ES-I3 (cell line): ENCODE data around the gene EPB41.

Source experiments
- H3K36me3 ChIP-seq: 2 replicates; pipeline ENCODE4 v1.6.1; 2013; ENCODE audit warnings: mild to moderate bottlenecking, low read length, control low read depth, moderate library complexity; ENCODE audit not compliant: insufficient read depth
- H3K4me1 ChIP-seq: 2 replicates; pipeline ENCODE4 v1.6.1; 2013; ENCODE audit warnings: mild to moderate bottlenecking, control low read depth, low read length; ENCODE audit not compliant: insufficient read depth
- H3K9ac ChIP-seq: 2 replicates; pipeline ENCODE4 v1.6.1; 2013; ENCODE audit warnings: low read depth, mild to moderate bottlenecking, low read length, moderate library complexity
- H3K9me3 ChIP-seq: 2 replicates; pipeline ENCODE4 v1.6.1; 2013; ENCODE audit warnings: mild to moderate bottlenecking, low read length, moderate library complexity; ENCODE audit not compliant: control insufficient read depth, insufficient read depth

The EPB41 gene

GRCh38 chr1:28899267-28899666, 15.1 kb upstream of the EPB41 start:
- Histone ChIP-seq H3K36me3 (no peaks in the 10 kb centered on the region), H3K9ac (no peak overlapping the region), H3K9me3 (no peaks in the 10 kb centered on the region), H3K4me1 (peaks cover 5% of the 10 kb centered on the region; the same call in 1 of the 2 replicates)

GRCh38 chr1:28900562-28900961, 13.8 kb upstream of the EPB41 start:
- no peaks in the 10 kb centered on the region for H3K9me3 ChIP-seq
- H3K9ac ChIP-seq = no peak overlapping the region
- H3K36me3 ChIP-seq = no peaks in the 10 kb centered on the region
- no peaks in the 10 kb centered on the region; the same call in 1 of the 2 replicates for H3K4me1 ChIP-seq

- no peaks in the 10 kb centered on the region for H3K4me1 ChIP-seq
- no peak overlapping the region for H3K9ac ChIP-seq
- H3K9me3 ChIP-seq = no peaks in the 10 kb centered on the region
Observed at GRCh38 chr1:28902738-28903137, 11.6 kb upstream of the EPB41 start.

GRCh38 chr1:28905921-28906666, 8.3 kb upstream of the EPB41 start:
- H3K9me3 ChIP-seq = no peaks in the 10 kb centered on the region
- H3K36me3 ChIP-seq = no peaks in the 10 kb centered on the region
- no peak overlapping the region for H3K9ac ChIP-seq
- H3K4me1 ChIP-seq = no peaks in the 10 kb centered on the region

More at GRCh38 chr1:28902738-28903137, 11.6 kb upstream of the EPB41 start:
- no peaks in the 10 kb centered on the region for H3K36me3 ChIP-seq

GRCh38 chr1:28909198-28909597, 5.2 kb upstream of the EPB41 start:
- Histone ChIP-seq H3K36me3 (no peaks in the 10 kb centered on the region), H3K4me1 (peaks cover 6% of the 10 kb centered on the region; the same call in 1 of the 2 replicates), H3K9ac (no peak overlapping the region)

GRCh38 chr1:28910379-28911115, 3.8 kb upstream of the EPB41 start:
- Histone ChIP-seq H3K4me1 (peaks cover 6% of the 10 kb centered on the region; the same call in 1 of the 2 replicates), H3K9me3 (no peaks in the 10 kb centered on the region), H3K36me3 (no peaks in the 10 kb centered on the region), H3K9ac (no peak overlapping the region)

More at GRCh38 chr1:28909198-28909597, 5.2 kb upstream of the EPB41 start:
- no peaks in the 10 kb centered on the region for H3K9me3 ChIP-seq

GRCh38 chr1:28913786-28914227, 562 bp upstream of the EPB41 start:
- peak overlapping the region; percentile 58 for H3K9ac ChIP-seq

GRCh38 chr1:28915031-28915895, 894 bp downstream of the EPB41 start:
- H3K4me1 ChIP-seq = peaks cover 6% of the 10 kb centered on the region; the same call in 1 of the 2 replicates
- no peaks in the 10 kb centered on the region for H3K36me3 ChIP-seq
- no peaks in the 10 kb centered on the region for H3K9me3 ChIP-seq
- H3K9ac ChIP-seq = peak overlapping the region; percentile 91

More at GRCh38 chr1:28913786-28914227, 562 bp upstream of the EPB41 start:
- Histone ChIP-seq H3K4me1 (peaks cover 6% of the 10 kb centered on the region; the same call in 1 of the 2 replicates), H3K36me3 (no peaks in the 10 kb centered on the region), H3K9me3 (no peaks in the 10 kb centered on the region)

- H3K9ac ChIP-seq = no peak overlapping the region
- H3K36me3 ChIP-seq = no peaks in the 10 kb centered on the region
- no peaks in the 10 kb centered on the region for H3K9me3 ChIP-seq
- H3K4me1 ChIP-seq = peaks cover 6% of the 10 kb centered on the region; the same call in 1 of the 2 replicates
Observed at GRCh38 chr1:28917757-28918118, 3.4 kb downstream of the EPB41 start.

- no peaks in the 10 kb centered on the region for H3K36me3 ChIP-seq
- 0 out of 2 replicates have a peak, but pooled peaks cover under 1% of the 10 kb centered on the region for H3K4me1 ChIP-seq
- no peaks in the 10 kb centered on the region for H3K9me3 ChIP-seq
- H3K9ac ChIP-seq = no peak overlapping the region
Observed at GRCh38 chr1:28921286-28921869, 7.0 kb downstream of the EPB41 start.

- no peak overlapping the region for H3K9ac ChIP-seq
- H3K9me3 ChIP-seq = no peaks in the 10 kb centered on the region
- H3K36me3 ChIP-seq = no peaks in the 10 kb centered on the region
- H3K4me1 ChIP-seq = peaks cover 26% of the 10 kb centered on the region
Observed at GRCh38 chr1:28925350-28925891, 11.1 kb downstream of the EPB41 start.

GRCh38 chr1:28926629-28927265, 12.4 kb downstream of the EPB41 start:
- Histone ChIP-seq H3K36me3 (no peaks in the 10 kb centered on the region), H3K9me3 (no peaks in the 10 kb centered on the region), H3K9ac (no peak overlapping the region), H3K4me1 (peaks cover 26% of the 10 kb centered on the region)

GRCh38 chr1:28927266-28927647, 12.9 kb downstream of the EPB41 start:
- no peak overlapping the region for H3K9ac ChIP-seq
- H3K36me3 ChIP-seq = no peaks in the 10 kb centered on the region
- H3K4me1 ChIP-seq = peaks cover 26% of the 10 kb centered on the region
- no peaks in the 10 kb centered on the region for H3K9me3 ChIP-seq
